Raji (cell line): ENCODE data around the gene SPATA32.

Source experiments
- POLR2A ChIP-seq: IDR thresholded peaks from 2 replicates; pipeline ENCODE4 v1.6.1; 2011; ENCODE audit warnings: low read depth, low read length, control low read depth; ENCODE audit not compliant: insufficient read depth

Gene SPATA32

GRCh38 chr17:45284176-45285140 is 22.6 kb upstream of the SPATA32 start:
- TF ChIP-seq POLR2A, result no peak

GRCh38 chr17:45283711-45284110 is 21.8 kb upstream of the SPATA32 start:
- TF ChIP-seq POLR2A, result no peak

- TF ChIP-seq POLR2A, result no peak
Observed at GRCh38 chr17:45282683-45283644, 21.1 kb upstream of the SPATA32 start.

- TF ChIP-seq POLR2A, result no peak
Observed at GRCh38 chr17:45279898-45280297, 18.0 kb upstream of the SPATA32 start.

GRCh38 chr17:45277992-45278391 is 16.1 kb upstream of the SPATA32 start:
- no peak for TF ChIP-seq POLR2A

GRCh38 chr17:45277216-45277849 is 15.4 kb upstream of the SPATA32 start:
- TF ChIP-seq POLR2A, result no peak

GRCh38 chr17:45276031-45276430 is 14.1 kb upstream of the SPATA32 start:
- TF ChIP-seq POLR2A, result no peak

- TF ChIP-seq POLR2A, result no peak
Observed at GRCh38 chr17:45274033-45274432, 12.1 kb upstream of the SPATA32 start.

- no peak for TF ChIP-seq POLR2A
Observed at GRCh38 chr17:45273551-45273957, 11.7 kb upstream of the SPATA32 start.

- no peak for TF ChIP-seq POLR2A
Observed at GRCh38 chr17:45271603-45272002, 9.7 kb upstream of the SPATA32 start.

- TF ChIP-seq POLR2A, result no peak
Observed at GRCh38 chr17:45270828-45271418, 9.0 kb upstream of the SPATA32 start.

- TF ChIP-seq POLR2A, result no peak
Observed at GRCh38 chr17:45269912-45270311, 8.0 kb upstream of the SPATA32 start.

GRCh38 chr17:45267436-45268055 is 5.7 kb upstream of the SPATA32 start:
- no peak for TF ChIP-seq POLR2A

- no peak for TF ChIP-seq POLR2A
Observed at GRCh38 chr17:45266372-45266926, 4.6 kb upstream of the SPATA32 start.
